ENCODE data around the gene ZFR2. TPM values are rescaled to one million over a fixed set of nuclear protein-coding genes. Genes with fewer than 3 reads are reported as not detected.

Gene ZFR2
- total RNA-seq, 2 experiments from 2014 or later, result 0.23 to 0.51 TPM

DNA sequence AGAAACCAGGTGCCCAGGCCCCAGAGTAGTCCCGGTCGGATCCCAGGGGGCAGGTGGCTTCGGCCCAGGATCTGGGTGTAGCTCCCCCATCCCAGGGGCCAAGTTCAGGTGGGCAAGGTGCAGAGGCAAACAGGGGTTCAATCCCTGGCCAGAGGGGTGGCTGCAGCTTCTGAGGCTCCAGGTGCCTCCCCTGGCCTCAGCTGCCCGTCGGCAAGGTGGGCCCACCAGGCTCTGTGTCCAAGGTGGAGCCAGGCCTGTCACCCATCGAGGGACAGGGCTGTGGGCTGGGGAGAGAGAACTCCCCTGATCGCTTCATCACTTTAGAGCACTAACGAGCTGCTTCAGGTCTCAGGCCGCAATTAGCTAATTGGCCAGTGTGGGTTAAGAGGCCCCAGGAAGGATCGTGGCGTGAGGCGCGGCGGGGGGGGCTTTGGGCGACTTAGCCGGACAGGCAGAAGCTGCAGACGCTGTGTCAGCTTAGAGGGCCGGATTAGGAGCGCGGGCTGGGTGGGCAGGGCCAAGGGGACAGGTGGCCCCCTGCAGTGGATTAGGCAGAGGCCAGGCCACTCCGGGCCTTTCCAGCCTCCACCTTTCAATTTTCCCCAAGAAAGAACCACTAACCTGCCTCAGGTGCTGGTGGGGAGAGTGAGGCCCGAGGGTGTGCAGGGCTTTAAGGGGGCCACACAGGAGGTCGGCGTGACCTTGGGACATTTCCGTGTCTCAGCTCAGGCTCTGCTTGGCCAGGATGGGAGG is 94.0 kb downstream of the ZFR2 start:
- intact Hi-C loops (cut with DNase I, micrococcal nuclease), result no loop called here
- Mint-ChIP-seq H3K27me3 (no peaks in the 10 kb centered on the region), H3K4me3 (no peak overlapping the region), H3K36me3 (ENCODE audit: low read depth) (peaks cover 4% of the 10 kb centered on the region), H3K9me3 (ENCODE audit: low read depth) (no peaks in the 10 kb centered on the region), H3K27ac (no peak overlapping the region), H3K4me1 (no peaks in the 10 kb centered on the region)
- POLR2A ChIA-PET, result no interaction called here
- CTCF ChIA-PET, result no interaction called here
- no peak for ATAC-seq
- no peak for DNase-seq

DNA sequence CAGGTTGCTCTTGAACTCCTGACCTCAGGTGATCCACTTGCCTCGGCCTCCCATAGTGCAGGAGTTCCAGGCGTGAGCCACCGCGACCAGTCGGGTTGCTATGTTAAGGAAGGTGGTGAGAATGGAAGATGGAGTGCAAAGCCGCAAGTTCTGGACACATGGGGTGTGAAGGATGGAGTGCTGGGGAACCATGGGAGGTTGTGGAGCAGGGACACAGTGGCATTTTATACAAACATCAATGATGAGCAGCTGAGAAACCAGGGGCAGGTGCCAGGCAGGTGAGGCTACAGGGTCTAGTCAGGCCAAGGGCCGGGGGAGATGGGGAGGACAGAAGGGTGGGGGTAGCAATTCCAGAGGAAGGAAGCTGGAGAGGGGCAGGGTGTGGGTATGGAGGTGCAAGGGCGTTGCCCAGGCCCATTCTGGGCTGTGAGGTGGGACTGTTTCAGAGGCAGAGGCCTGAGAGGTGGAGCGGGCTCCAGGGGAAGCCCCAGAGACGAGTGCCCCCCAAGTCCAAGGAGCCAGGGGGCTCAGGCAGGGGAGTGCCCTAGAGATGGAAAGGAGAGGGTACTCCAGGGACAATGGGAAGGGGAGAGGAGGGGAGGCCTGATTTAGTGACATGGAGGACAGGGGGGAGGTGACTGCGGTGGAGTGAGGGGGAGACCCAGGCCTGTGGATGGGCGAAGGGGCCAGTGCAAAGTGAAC is 94.9 kb downstream of the ZFR2 start:
- peaks cover 5% of the 10 kb centered on the region for H3K36me3 Mint-ChIP-seq (ENCODE audit: low read depth)
- H3K4me1 Mint-ChIP-seq, result no peaks in the 10 kb centered on the region
- intact Hi-C loops (cut with DNase I, micrococcal nuclease), result no loop called here
- no peaks in the 10 kb centered on the region for H3K27me3 Mint-ChIP-seq
- POLR2A ChIA-PET, result no interaction called here
- ATAC-seq (no peak), DNase-seq (no peak)
- no peak overlapping the region for H3K27ac Mint-ChIP-seq
- CTCF ChIA-PET, result no interaction called here
- no peaks in the 10 kb centered on the region for H3K9me3 Mint-ChIP-seq (ENCODE audit: low read depth)
- H3K4me3 Mint-ChIP-seq, result no peak overlapping the region

DNA sequence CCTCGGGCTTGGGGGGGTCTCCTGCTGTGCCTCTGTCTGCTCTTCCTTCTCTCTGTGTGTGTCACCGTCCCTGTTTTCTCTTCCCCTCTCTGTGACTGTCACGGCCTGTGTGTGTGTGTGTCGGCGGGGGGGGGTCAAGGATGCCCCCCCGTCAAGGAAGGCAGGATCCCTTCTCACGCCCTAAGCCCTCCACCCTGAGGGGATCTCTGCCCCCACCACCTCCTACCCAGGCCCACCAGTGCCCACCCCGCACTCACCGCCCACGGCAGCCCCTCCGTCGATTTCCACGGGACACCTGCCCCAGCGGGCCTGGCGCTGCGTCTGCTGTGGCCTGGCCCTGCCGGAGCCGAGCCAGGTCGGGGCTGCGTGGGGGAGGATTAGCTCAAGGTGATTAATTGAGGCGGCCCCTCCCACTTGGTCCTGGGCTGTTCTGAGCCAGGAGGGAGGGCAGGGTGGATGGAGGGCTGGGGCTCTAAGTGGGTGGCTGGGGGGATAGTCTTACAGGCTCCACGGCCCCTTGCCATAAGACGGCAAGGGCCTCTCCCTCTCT is 96.9 kb downstream of the ZFR2 start, which contains the start of gene RAX2:
RAX2 (minus strand) TSS at position 323 of the 550 bp plus-strand sequence. CDS start 486 bp downstream, outside the sequence.
- H3K4me3 Mint-ChIP-seq, result no peak within 1 kb of the TSS
- POLR2A ChIA-PET, result no interaction called here
- no peak for DNase-seq
- intact Hi-C loops (cut with DNase I, micrococcal nuclease), result no loop called here
- H3K27me3 Mint-ChIP-seq, result no peaks in the 10 kb centered on the region
- ATAC-seq, result no peak
- H3K36me3 Mint-ChIP-seq (ENCODE audit: low read depth), result peaks cover 7% of the 10 kb centered on the region
- H3K27ac Mint-ChIP-seq, result no peak within 1 kb of the TSS
- H3K9me3 Mint-ChIP-seq (ENCODE audit: low read depth), result no peaks in the 10 kb centered on the region
- no peaks in the 10 kb centered on the region for H3K4me1 Mint-ChIP-seq
- CTCF ChIA-PET, result no interaction called here

DNA sequence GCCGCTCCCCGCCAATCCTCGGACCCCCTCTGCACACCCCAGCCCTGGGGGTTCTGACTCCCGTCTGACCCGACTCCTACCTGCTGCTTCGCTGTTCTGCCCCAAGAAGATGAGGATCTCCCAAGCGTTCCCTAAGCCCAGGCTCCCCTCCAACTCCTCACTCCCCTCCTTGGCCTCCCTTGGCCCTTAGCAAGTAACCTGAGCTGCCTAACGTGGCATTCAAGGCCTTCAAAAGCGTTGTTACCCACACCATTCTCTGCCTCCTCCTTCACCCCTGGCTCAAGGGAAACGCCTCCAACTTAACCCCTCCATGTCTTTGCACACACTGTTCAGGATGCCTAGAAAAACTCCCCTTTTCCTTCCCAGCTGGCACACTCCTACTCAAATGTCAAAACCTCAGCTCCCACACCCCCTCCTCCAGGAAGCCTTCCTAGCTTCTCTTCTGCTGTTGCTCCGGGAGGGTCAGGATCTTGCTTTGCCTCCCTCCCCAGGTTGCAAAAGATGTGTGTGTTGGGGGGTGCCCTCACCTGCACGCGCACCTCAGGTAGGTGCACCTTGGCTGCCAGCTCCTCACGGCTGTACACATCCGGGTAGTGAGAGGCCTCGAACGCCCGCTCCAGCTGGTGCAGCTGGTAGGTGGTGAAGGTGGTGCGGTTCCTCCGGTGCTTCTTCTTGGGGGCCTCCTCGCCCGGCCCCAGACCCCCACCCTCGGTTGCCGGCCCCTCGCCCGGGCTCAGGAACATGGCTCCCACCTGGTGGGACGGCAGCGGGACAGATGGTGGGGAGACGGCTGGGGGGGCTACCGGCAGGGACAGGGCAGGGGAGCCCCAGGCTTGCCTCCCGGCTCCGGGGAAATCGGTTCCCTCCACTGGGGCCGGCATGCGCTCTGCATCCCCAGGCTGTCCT is 97.6 kb downstream of the ZFR2 start:
- ChIA-PET CTCF (interaction anchor here (0.7 kb wide), 1 partner anchor 157 kb away, joined by 3 read pairs; no protein-coding TSS in a partner anchor), POLR2A (no interaction called here)
- Mint-ChIP-seq H3K4me1 (peaks cover 6% of the 10 kb centered on the region), H3K27me3 (no peaks in the 10 kb centered on the region), H3K4me3 (no peak overlapping the region), H3K27ac (no peak overlapping the region), H3K9me3 (ENCODE audit: low read depth) (no peaks in the 10 kb centered on the region), H3K36me3 (ENCODE audit: low read depth) (peaks cover 13% of the 10 kb centered on the region)
- intact Hi-C loops (cut with DNase I, micrococcal nuclease), result no loop called here
- no peak for DNase-seq
- no peak for ATAC-seq

DNA sequence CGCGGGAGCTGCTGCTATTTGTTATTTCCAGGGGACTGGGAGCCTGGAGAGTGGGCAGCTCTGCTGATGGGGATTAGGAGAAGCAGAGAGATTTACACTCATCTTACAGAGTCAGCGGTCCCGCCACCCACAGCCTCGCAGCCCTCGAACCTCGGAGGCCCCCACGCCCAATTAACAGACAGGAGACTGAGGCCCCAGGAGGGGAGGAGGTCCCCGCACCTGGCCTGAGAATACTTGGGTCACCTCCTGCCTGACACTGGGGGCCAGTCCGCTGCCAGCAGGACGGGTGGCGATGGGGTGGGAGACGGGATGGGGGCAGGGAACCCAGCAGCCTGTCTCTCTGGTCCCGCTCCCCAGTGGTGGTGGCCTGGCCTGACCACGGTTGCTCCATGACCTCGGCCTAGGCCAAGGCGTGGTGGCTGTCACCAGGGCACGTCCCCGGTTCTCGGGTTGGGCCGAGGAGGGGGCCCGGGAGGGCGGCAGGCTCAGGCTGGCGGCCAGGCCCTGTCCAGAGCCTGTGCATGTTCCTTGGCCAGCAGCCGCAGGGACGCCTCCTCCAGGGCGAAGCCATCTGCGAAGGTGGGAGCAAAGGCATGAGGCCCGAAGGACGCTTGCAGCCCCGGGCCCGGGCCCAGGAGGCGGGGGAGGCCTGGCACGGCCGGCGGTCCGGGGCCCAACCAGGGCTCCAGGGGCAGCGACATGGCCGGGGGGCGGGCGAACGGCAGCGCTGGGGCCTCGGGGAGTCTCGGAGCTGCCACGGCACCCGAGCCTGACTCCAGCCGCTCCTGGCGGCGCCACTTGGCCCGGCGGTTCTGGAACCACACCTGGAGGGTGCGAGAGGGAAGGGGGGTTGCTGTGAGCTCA is 98.5 kb downstream of the ZFR2 start:
- Mint-ChIP-seq H3K9me3 (ENCODE audit: low read depth) (no peaks in the 10 kb centered on the region), H3K36me3 (ENCODE audit: low read depth) (peaks cover 14% of the 10 kb centered on the region), H3K27ac (no peak overlapping the region), H3K4me3 (no peak overlapping the region), H3K4me1 (peaks cover 8% of the 10 kb centered on the region), H3K27me3 (no peaks in the 10 kb centered on the region)
- intact Hi-C loops (cut with DNase I, micrococcal nuclease), result no loop called here
- ATAC-seq (no peak), DNase-seq (no peak)
- CTCF ChIA-PET, result no interaction called here
- POLR2A ChIA-PET, result interaction anchor here (0.6 kb wide), 1 partner anchor 551 kb away, joined by 3 read pairs; no protein-coding TSS in a partner anchor

DNA sequence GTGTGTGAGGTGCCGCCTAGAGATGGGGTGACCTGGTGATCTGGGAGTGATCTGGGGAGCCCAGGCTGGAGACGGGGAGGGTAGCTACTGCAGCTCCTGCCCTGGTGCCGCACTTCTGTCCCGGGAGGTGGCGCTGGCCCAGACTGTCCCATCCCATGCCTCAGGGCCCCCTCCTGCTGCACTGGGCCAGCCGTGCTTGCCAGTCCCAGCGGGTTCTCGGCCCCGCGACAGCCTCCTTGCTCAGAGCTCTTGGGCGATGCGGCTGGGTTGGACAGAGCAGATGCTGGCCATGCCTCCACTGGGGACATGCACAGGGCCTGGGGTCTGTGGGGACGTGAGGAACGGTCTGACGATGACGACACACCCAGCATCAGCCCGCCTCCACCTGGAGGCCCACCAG is 99.3 kb downstream of the ZFR2 start:
- H3K36me3 Mint-ChIP-seq (ENCODE audit: low read depth), result peaks cover 14% of the 10 kb centered on the region
- H3K4me3 Mint-ChIP-seq, result no peak overlapping the region
- no peaks in the 10 kb centered on the region for H3K9me3 Mint-ChIP-seq (ENCODE audit: low read depth)
- DNase-seq (no peak), ATAC-seq (no peak)
- H3K27ac Mint-ChIP-seq, result no peak overlapping the region
- H3K27me3 Mint-ChIP-seq, result no peaks in the 10 kb centered on the region
- peaks cover 8% of the 10 kb centered on the region for H3K4me1 Mint-ChIP-seq
- POLR2A ChIA-PET, result interaction anchor here (0.6 kb wide), 2 partner anchors 14 to 551 kb away, joined by 3 read pairs; no protein-coding TSS in a partner anchor
- intact Hi-C loops (cut with DNase I, micrococcal nuclease), result no loop called here
- CTCF ChIA-PET, result no interaction called here

DNA sequence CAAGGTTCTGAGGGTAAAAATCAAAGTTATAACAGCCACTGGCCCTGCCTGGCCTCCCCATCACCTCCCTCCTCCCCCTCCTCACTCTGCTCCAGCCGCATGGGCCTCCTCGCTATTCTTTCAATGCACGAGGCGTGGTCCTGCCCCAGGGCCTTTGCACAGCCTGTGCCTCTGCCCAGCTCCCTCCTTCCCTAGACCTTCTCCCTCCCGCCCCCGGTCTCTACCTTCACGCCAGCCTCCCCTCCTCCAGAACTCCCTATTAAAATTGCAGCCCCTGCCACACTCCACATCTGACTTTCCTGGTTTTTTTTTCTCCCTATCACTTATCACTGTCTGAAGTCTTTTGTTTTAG is 100.1 kb downstream of the ZFR2 start:
- H3K27me3 Mint-ChIP-seq, result no peaks in the 10 kb centered on the region
- no peaks in the 10 kb centered on the region for H3K9me3 Mint-ChIP-seq (ENCODE audit: low read depth)
- DNase-seq (no peak), ATAC-seq (no peak)
- CTCF ChIA-PET, result no interaction called here
- H3K36me3 Mint-ChIP-seq (ENCODE audit: low read depth), result peaks cover 14% of the 10 kb centered on the region
- intact Hi-C loops (cut with DNase I, micrococcal nuclease), result no loop called here
- no peak overlapping the region for H3K27ac Mint-ChIP-seq
- peaks cover 8% of the 10 kb centered on the region for H3K4me1 Mint-ChIP-seq
- POLR2A ChIA-PET, result interaction anchor here (0.6 kb wide), 1 partner anchor 15 kb away, joined by 3 read pairs; no protein-coding TSS in a partner anchor
- H3K4me3 Mint-ChIP-seq, result no peak overlapping the region

DNA sequence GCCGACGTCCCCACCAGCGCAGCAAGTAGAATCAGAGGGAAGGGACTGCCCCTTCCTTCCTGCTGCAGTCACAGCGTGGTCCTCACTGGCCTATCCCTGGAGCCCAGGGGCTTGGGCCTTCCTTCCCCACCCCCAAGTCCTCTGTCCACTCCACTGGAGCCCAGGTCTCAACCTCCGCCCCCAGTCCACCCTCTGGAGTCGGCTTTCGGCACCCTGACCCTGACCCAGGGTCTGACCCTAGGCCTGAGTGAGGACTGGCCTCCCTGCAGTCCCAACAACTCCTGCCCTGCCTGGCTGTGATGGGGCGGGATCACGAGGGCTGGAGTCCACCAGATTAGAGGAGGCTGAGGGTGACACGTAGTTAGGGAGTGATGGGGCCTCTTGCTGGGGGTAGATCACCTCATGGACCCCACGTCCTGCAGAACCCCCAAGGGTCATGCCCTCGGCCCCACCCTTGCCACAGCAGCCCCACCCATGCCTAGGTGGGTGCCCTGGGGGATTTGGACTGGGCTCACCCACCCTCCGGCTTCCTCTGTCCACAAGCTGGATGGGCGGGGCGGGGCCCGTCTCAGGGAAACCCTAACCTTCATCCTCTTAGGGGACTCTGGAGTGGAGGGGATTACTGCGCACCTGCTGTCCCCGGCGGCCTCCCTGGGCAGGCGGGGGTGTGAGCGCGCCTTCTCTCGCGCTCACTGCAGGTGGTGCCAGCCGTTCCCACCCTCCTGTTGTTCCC is 100.7 kb downstream of the ZFR2 start:
- DNase-seq (no peak), ATAC-seq (no peak)
- no peaks in the 10 kb centered on the region for H3K27me3 Mint-ChIP-seq
- H3K36me3 Mint-ChIP-seq (ENCODE audit: low read depth), result peaks cover 14% of the 10 kb centered on the region
- peaks cover 10% of the 10 kb centered on the region for H3K4me1 Mint-ChIP-seq
- CTCF ChIA-PET, result no interaction called here
- no peak overlapping the region for H3K4me3 Mint-ChIP-seq
- no peaks in the 10 kb centered on the region for H3K9me3 Mint-ChIP-seq (ENCODE audit: low read depth)
- intact Hi-C loops (cut with DNase I, micrococcal nuclease), result no loop called here
- POLR2A ChIA-PET, result no interaction called here
- H3K27ac Mint-ChIP-seq, result no peak overlapping the region

DNA sequence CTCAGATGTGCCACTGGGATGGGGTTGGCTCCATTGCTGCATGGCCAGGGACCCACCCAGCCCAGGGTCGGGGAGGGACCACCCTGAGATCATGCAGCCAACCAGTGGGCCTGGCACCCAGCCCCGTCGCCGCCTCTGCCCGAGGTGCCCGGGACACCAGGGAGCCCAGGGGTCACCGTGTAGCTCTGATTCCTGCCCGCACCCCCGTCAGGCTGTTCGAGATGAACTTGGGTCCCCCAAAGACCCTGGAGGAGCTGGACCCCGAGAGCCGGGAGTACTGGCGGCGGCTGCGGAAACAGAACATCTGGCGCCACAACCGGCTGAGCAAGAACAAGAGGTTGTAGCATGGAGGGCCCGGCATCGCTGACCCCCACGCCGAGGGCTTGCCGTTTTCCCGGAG is 101.8 kb downstream of the ZFR2 start:
- ATAC-seq (no peak), DNase-seq (no peak)
- H3K9me3 Mint-ChIP-seq (ENCODE audit: low read depth), result no peaks in the 10 kb centered on the region
- intact Hi-C loops (cut with DNase I, micrococcal nuclease), result no loop called here
- POLR2A ChIA-PET, result no interaction called here
- no peak overlapping the region for H3K4me3 Mint-ChIP-seq
- H3K4me1 Mint-ChIP-seq, result peaks cover 12% of the 10 kb centered on the region
- CTCF ChIA-PET, result no interaction called here
- no peaks in the 10 kb centered on the region for H3K27me3 Mint-ChIP-seq
- H3K36me3 Mint-ChIP-seq (ENCODE audit: low read depth), result peaks cover 14% of the 10 kb centered on the region
- H3K27ac Mint-ChIP-seq, result no peak overlapping the region

DNA sequence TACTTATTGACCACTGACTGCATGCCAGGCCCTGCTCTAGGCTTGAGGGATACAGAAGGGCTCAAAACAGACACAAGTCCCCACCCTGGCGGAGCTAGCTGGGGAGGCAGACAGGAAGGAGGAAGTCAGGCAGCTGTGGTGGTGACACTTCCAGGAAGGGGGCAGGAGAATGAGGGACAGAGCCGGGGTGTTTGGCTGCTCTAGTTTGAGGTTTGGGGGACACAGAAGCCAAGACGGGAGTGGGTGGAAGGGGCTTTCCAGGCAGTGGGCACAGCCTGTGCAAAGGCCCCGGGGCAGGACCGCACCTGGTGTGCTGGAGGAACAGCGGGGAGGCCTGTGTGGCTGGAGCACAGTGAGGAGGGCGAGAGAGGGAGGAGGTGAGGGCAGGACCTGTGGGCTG is 102.3 kb downstream of the ZFR2 start:
- Mint-ChIP-seq H3K9me3 (ENCODE audit: low read depth) (no peaks in the 10 kb centered on the region), H3K36me3 (ENCODE audit: low read depth) (peaks cover 14% of the 10 kb centered on the region), H3K27ac (peak overlapping the region; percentile 55), H3K27me3 (no peaks in the 10 kb centered on the region), H3K4me3 (no peak overlapping the region), H3K4me1 (peaks cover 17% of the 10 kb centered on the region)
- no peak for DNase-seq
- ATAC-seq, result no peak
- ChIA-PET CTCF (no interaction called here), POLR2A (no interaction called here)
- intact Hi-C loops (cut with DNase I, micrococcal nuclease), result no loop called here
